ENCODE measurements around the gene ZNF577. TPM values are rescaled to one million over a fixed set of nuclear protein-coding genes. Genes with fewer than 3 reads are reported as not detected.

ZNF577 gene
- total and polyA plus RNA-seq, 2 donors (not counting 1 experiment from before 2014, with no cell fraction given) = 15.9 to 26.0 TPM

DNA sequence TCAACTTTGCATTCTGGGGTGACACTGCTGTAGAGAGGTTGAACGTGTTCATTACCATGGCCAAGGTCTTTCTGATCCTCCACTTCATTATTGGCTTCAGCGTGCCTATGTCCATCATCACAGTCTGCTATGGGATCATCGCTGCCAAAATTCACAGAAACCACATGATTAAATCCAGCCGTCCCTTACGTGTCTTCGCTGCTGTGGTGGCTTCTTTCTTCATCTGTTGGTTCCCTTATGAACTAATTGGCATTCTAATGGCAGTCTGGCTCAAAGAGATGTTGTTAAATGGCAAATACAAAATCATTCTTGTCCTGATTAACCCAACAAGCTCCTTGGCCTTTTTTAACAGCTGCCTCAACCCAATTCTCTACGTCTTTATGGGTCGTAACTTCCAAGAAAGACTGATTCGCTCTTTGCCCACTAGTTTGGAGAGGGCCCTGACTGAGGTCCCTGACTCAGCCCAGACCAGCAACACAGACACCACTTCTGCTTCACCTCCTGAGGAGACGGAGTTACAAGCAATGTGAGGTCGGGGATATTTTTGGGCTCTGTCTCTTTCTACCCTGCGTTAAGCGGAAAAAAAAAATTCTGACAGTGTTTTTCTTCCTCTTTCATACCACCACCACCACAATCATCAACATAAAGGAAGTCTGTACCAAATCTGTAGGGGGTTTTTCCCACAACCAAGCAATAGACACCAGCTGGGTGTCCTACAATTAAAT is 63.3 kb downstream of the ZNF577 start:
- Histone ChIP-seq H3K27me3 (replicated peaks in 1 of 4; ENCODE audit: control extremely low read depth in 1 of 4, control insufficient read depth in 3 of 4, insufficient read depth in 4 of 4, low read length in 3 of 4) (no peaks in the 10 kb centered on the region), H3K4me1 (ENCODE audit: control insufficient read depth in 2 of 2, insufficient read depth in 2 of 2, low read length in 2 of 2) (peaks cover 7 to 14% of the 10 kb centered on the region in 2 donors), H3K4me2 (replicated peaks; ENCODE audit: low read depth, low read length, poor library complexity, severe bottlenecking) (no peak overlapping the region), H2AFZ (ENCODE audit: insufficient read depth, low read depth, low read length, poor library complexity, severe bottlenecking) (no peak overlapping the region), H3K36me3 (replicated peaks in 1 of 2; ENCODE audit: control extremely low read depth in 1 of 2, control insufficient read depth in 1 of 2, extremely low read depth in 1 of 2, insufficient read depth in 2 of 2, low read length in 1 of 2) (no peaks in the 10 kb centered on the region), H3K27ac (ENCODE audit: low read length in 2 of 2) (peak overlapping the region in 1 of 2 donors; percentile 13), H3K79me2 (ENCODE audit: control insufficient read depth, insufficient read depth, low read length) (no peaks in the 10 kb centered on the region), H3K9ac (ENCODE audit: low read length) (no peak overlapping the region), H4K20me1 (ENCODE audit: control insufficient read depth, insufficient read depth, low read length, poor library complexity, severe bottlenecking) (no peaks in the 10 kb centered on the region), H3K4me3 (ENCODE audit: control extremely low read depth in 1 of 5, extremely low read depth in 1 of 5, insufficient read depth in 1 of 5, low read depth in 2 of 5, low read length in 4 of 5) (no peak overlapping the region), H3K9me3 (ENCODE audit: control extremely low read depth in 1 of 3, control insufficient read depth in 2 of 3, insufficient read depth in 1 of 3, low read length in 2 of 3) (peaks cover 7 to 40% (median 33%) of the 10 kb centered on the region in 3 donors)
- ATAC-seq (ENCODE audit: low read depth) (no peak), DNase-seq (peak; percentile 17)
- intact Hi-C loops (cut with micrococcal nuclease) = no loop called here
- TF ChIP-seq EZH2 (IDR thresholded peaks at IDR 0.05; ENCODE audit: borderline replicate concordance, insufficient read depth, low read depth, low read length, poor library complexity, severe bottlenecking) = no peak
- TF ChIP-seq, protein P1, sequence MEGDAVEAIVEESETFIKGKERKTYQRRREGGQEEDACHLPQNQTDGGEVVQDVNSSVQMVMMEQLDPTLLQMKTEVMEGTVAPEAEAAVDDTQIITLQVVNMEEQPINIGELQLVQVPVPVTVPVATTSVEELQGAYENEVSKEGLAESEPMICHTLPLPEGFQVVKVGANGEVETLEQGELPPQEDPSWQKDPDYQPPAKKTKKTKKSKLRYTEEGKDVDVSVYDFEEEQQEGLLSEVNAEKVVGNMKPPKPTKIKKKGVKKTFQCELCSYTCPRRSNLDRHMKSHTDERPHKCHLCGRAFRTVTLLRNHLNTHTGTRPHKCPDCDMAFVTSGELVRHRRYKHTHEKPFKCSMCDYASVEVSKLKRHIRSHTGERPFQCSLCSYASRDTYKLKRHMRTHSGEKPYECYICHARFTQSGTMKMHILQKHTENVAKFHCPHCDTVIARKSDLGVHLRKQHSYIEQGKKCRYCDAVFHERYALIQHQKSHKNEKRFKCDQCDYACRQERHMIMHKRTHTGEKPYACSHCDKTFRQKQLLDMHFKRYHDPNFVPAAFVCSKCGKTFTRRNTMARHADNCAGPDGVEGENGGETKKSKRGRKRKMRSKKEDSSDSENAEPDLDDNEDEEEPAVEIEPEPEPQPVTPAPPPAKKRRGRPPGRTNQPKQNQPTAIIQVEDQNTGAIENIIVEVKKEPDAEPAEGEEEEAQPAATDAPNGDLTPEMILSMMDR (IDR thresholded peaks at IDR 0.05) = no peak
- Mint-ChIP-seq H3K4me1 (peaks cover 8% of the 10 kb centered on the region), H3K9me3 (ENCODE audit: insufficient read depth) (peaks cover 24% of the 10 kb centered on the region), H3K27ac (no peak overlapping the region), H3K4me3 (no peak overlapping the region), H3K27me3 (no peaks in the 10 kb centered on the region)
- CTCF ChIA-PET = no interaction called here
- POLR2A ChIA-PET = no interaction called here
- 92% methylated on average over 7 of the region's 13 CpGs for WGBS (ENCODE audit: insufficient coverage)

DNA sequence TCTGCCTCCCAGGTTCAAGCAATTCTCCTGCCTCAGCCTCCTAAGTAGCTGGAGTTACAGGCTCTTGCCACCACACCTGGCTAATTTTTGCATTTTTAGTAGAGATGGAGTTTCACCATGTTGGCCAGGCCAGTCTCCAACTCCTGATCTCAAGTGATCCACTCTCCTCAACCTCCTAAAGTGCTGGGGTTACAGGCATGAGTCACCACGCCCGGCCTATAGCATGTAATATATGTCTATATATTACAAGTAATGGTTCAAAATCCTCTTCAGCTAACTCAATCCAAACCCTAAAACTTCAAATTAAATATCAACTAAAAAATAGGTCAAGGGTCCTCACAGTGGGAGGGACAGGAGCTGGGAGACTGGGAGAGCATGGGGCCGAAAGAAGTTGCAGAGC is 64.8 kb downstream of the ZNF577 start:
- Histone ChIP-seq H4K20me1 (ENCODE audit: control insufficient read depth, insufficient read depth, low read length, poor library complexity, severe bottlenecking) (no peaks in the 10 kb centered on the region), H2AFZ (ENCODE audit: insufficient read depth, low read depth, low read length, poor library complexity, severe bottlenecking) (no peak overlapping the region), H3K36me3 (replicated peaks in 1 of 2; ENCODE audit: control extremely low read depth in 1 of 2, control insufficient read depth in 1 of 2, extremely low read depth in 1 of 2, insufficient read depth in 2 of 2, low read length in 1 of 2) (no peaks in the 10 kb centered on the region), H3K79me2 (ENCODE audit: control insufficient read depth, insufficient read depth, low read length) (no peaks in the 10 kb centered on the region), H3K27me3 (replicated peaks in 1 of 4; ENCODE audit: control extremely low read depth in 1 of 4, control insufficient read depth in 3 of 4, insufficient read depth in 4 of 4, low read length in 3 of 4) (no peaks in the 10 kb centered on the region), H3K4me3 (ENCODE audit: control extremely low read depth in 1 of 5, extremely low read depth in 1 of 5, insufficient read depth in 1 of 5, low read depth in 2 of 5, low read length in 4 of 5) (no peak overlapping the region), H3K27ac (ENCODE audit: low read length in 2 of 2) (no peak overlapping the region), H3K4me2 (replicated peaks; ENCODE audit: low read depth, low read length, poor library complexity, severe bottlenecking) (no peak overlapping the region), H3K9ac (ENCODE audit: low read length) (no peak overlapping the region), H3K4me1 (ENCODE audit: control insufficient read depth in 2 of 2, insufficient read depth in 2 of 2, low read length in 2 of 2) (peaks cover 7 to 14% of the 10 kb centered on the region in 2 donors), H3K9me3 (ENCODE audit: control extremely low read depth in 1 of 3, control insufficient read depth in 2 of 3, insufficient read depth in 1 of 3, low read length in 2 of 3) (peaks cover 2 to 26% (median 24%) of the 10 kb centered on the region in 3 donors)
- POLR2A ChIA-PET = no interaction called here
- Mint-ChIP-seq H3K9me3 (ENCODE audit: insufficient read depth) (peaks cover 22% of the 10 kb centered on the region), H3K4me3 (no peak overlapping the region), H3K27ac (no peak overlapping the region), H3K4me1 (peaks cover 8% of the 10 kb centered on the region), H3K27me3 (no peaks in the 10 kb centered on the region)
- TF ChIP-seq, protein P1 (IDR thresholded peaks at IDR 0.05) = no peak
- no peak for TF ChIP-seq EZH2 (IDR thresholded peaks at IDR 0.05; ENCODE audit: borderline replicate concordance, insufficient read depth, low read depth, low read length, poor library complexity, severe bottlenecking)
- intact Hi-C loops (cut with micrococcal nuclease) = no loop called here
- ATAC-seq (ENCODE audit: low read depth) (no peak), DNase-seq (no peak)
- 100% methylated on average over 1 of the region's 3 CpGs for WGBS (ENCODE audit: insufficient coverage)
- CTCF ChIA-PET = no interaction called here
